Trophoblast cell (in vitro differentiated cells and primary cell): Measurements from ENCODE around the gene OTOF.

Experiments
- DNase-seq, 2 donors: peaks; one replicate each; pipeline ENCODE4 v3.0.0-alpha.2; 2016
- H2AFZ ChIP-seq: 2 replicates; pipeline ENCODE4 v1.6.1; 2013; ENCODE audit warnings: low read length, moderate library complexity, mild to moderate bottlenecking; ENCODE audit not compliant: insufficient read depth, poor library complexity
- H2AK5ac ChIP-seq: 2 replicates; pipeline ENCODE4 v1.6.1; 2013; ENCODE audit warnings: mild to moderate bottlenecking, low read length
- H2BK120ac ChIP-seq: 2 replicates; pipeline ENCODE4 v1.6.1; 2013; ENCODE audit warnings: low read length, mild to moderate bottlenecking, moderate library complexity; ENCODE audit not compliant: insufficient read depth, poor library complexity
- H2BK12ac ChIP-seq: 2 replicates; pipeline ENCODE4 v1.6.1; 2013; ENCODE audit warnings: mild to moderate bottlenecking, low read length, moderate library complexity
- H2BK5ac ChIP-seq: 2 replicates; pipeline ENCODE4 v1.6.1; 2013; ENCODE audit warnings: low read length, low read depth, moderate library complexity, mild to moderate bottlenecking; ENCODE audit not compliant: poor library complexity
- H3K14ac ChIP-seq: 2 replicates; pipeline ENCODE4 v1.6.1; 2013; ENCODE audit warnings: mild to moderate bottlenecking, low read length
- H3K18ac ChIP-seq: 2 replicates; pipeline ENCODE4 v1.6.1; 2013; ENCODE audit warnings: mild to moderate bottlenecking, low read length
- H3K23ac ChIP-seq: 2 replicates; pipeline ENCODE4 v1.6.1; 2013; ENCODE audit warnings: low read length
- H3K27ac ChIP-seq: 2 replicates; pipeline ENCODE4 v1.5.1; 2013; ENCODE audit warnings: low read depth, mild to moderate bottlenecking, inconsistent platforms, low read length, moderate library complexity
- H3K27me3 ChIP-seq: 2 replicates; pipeline ENCODE4 v1.6.1; 2013; ENCODE audit warnings: inconsistent platforms, mild to moderate bottlenecking, low read length, moderate library complexity; ENCODE audit not compliant: insufficient read depth
- H3K36me3 ChIP-seq, 2 experiments: 1 replicate in 1 of 2; 2 replicates in 1 of 2; pipeline ENCODE4 v1.6.1; 2013; ENCODE audit warnings: low read length in 2 of 2, mild to moderate bottlenecking in 2 of 2, moderate library complexity in 1 of 2; ENCODE audit not compliant: insufficient read depth in 2 of 2, control insufficient read depth in 1 of 2
- H3K4ac ChIP-seq: 2 replicates; pipeline ENCODE4 v1.6.1; 2013; ENCODE audit warnings: low read depth, mild to moderate bottlenecking, low read length, moderate library complexity
- H3K4me1 ChIP-seq, 2 experiments: 1 replicate in 1 of 2; 2 replicates in 1 of 2; pipeline ENCODE4 v1.6.1; 2013; ENCODE audit warnings: low read length in 2 of 2, mild to moderate bottlenecking in 2 of 2, moderate library complexity in 1 of 2; ENCODE audit not compliant: insufficient read depth in 2 of 2, control insufficient read depth in 1 of 2
- H3K4me2 ChIP-seq: 2 replicates; pipeline ENCODE4 v1.6.1; 2013; ENCODE audit warnings: inconsistent platforms, mild to moderate bottlenecking, low read length, moderate library complexity
- H3K4me3 ChIP-seq: 2 replicates; pipeline ENCODE4 v1.5.1; 2013; ENCODE audit warnings: mild to moderate bottlenecking, low read depth, low read length, inconsistent platforms
- H3K79me1 ChIP-seq: one replicate; pipeline ENCODE4 v1.6.1; 2013; ENCODE audit warnings: low read length
- H3K79me2 ChIP-seq: 2 replicates; pipeline ENCODE4 v1.6.1; 2013; ENCODE audit warnings: low read length, mild to moderate bottlenecking; ENCODE audit not compliant: control insufficient read depth, insufficient read depth, poor library complexity
- H3K9ac ChIP-seq: 2 replicates; pipeline ENCODE4 v1.6.1; 2013; ENCODE audit warnings: mild to moderate bottlenecking, low read length
- H3K9me3 ChIP-seq: 2 replicates; pipeline ENCODE4 v1.6.1; 2013; ENCODE audit warnings: low read depth, mild to moderate bottlenecking, control low read depth, inconsistent platforms, low read length; ENCODE audit not compliant: insufficient read depth
- H4K12ac ChIP-seq: 2 replicates; pipeline ENCODE4 v1.6.1; 2013; ENCODE audit warnings: low read depth, mild to moderate bottlenecking, low read length, moderate library complexity
- H4K8ac ChIP-seq: 2 replicates; pipeline ENCODE4 v1.6.1; 2013; ENCODE audit warnings: low read depth, mild to moderate bottlenecking, low read length, moderate library complexity
- H4K91ac ChIP-seq: one replicate; pipeline ENCODE4 v1.6.1; 2013; ENCODE audit warnings: low read depth, mild to moderate bottlenecking, low read length, moderate library complexity
- WGBS: extraction: QIAGEN DNeasy Blood & Tissue Kit; methylation state at CpG from one replicate; pipeline ENCODE4 v1.1.7; 2013; ENCODE audit warnings: missing lambda C conversion rate; ENCODE audit not compliant: insufficient read length, insufficient coverage; ENCODE audit errors: extremely low coverage; 5-methylcytosine and 5-hydroxymethylcytosine counted together

The OTOF gene

DNA sequence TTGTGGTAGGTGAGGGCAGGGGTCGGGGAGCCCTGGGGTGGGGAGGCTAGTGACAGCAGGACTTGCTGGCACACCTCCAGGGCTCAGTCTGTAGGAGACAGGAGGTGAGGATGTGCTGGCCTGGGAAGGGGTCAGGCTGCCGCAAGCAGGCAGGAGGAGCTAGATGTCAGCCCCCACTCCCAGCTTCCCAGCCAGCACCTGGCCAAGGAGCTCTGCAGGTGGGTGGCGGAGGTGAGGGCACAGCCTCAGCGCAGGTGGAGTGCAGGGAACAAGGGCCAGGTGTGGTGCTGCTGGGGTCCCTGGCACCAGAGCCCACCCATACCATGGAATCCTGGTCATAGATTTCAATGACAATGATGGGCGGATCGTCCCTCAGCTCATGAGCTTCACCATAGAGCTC lies 2.9 kb downstream of the OTOF start:
- Histone ChIP-seq H4K8ac (no peak overlapping the region), H3K36me3 (no peaks in the 10 kb centered on the region), H4K12ac (no peak overlapping the region), H3K14ac (no peak overlapping the region), H3K79me1 (no peaks in the 10 kb centered on the region), H3K4ac (no peak overlapping the region), H3K9ac (no peak overlapping the region), H3K4me1 (no peaks in the 10 kb centered on the region), H3K4me2 (no peak overlapping the region), H2AFZ (no peak overlapping the region), H3K27ac (no peak overlapping the region), H4K91ac (no peak overlapping the region), H3K79me2 (no peaks in the 10 kb centered on the region), H2AK5ac (no peak overlapping the region), H2BK120ac (no peak overlapping the region), H3K4me3 (no peak overlapping the region), H3K18ac (no peak overlapping the region), H3K9me3 (peaks cover 7% of the 10 kb centered on the region), H2BK12ac (no peak overlapping the region), H3K27me3 (no peaks in the 10 kb centered on the region), H2BK5ac (no peak overlapping the region), H3K23ac (no peak overlapping the region)
- no peak for DNase-seq
- no CpG with 5 or more reads among the region's 6 CpGs for WGBS

DNA sequence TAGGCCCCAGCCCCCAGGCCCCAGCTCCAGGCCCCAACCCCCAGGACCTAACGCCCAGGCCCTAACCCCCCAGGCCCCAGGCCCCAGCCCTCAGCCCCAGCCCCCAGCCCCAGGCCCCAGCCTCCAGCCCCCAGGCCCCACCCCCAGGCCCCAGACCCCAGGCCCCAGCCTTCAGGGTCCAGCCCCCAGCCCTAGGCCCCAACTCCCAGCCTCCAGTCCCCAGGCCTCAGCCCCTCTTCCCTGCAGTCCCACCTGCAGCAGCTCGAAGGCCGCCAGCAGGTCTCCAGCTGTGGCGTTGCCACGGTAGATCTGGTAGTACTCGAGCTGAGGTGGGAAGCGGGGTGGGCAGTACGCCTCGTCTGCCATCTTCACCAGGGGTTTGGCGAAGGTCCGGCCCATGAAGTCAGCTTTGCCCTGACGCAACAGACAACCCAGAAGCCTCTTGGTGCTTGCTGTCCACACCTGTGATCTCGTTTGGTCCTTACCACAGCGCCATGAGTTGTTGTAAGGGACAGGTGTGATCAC lies 3.6 kb downstream of the OTOF start:
- Histone ChIP-seq H3K4ac (no peak overlapping the region), H3K79me1 (no peaks in the 10 kb centered on the region), H4K8ac (no peak overlapping the region), H3K9me3 (peaks cover 7% of the 10 kb centered on the region), H3K18ac (no peak overlapping the region), H2AFZ (no peak overlapping the region), H3K36me3 (no peaks in the 10 kb centered on the region), H2BK5ac (no peak overlapping the region), H4K91ac (no peak overlapping the region), H3K9ac (no peak overlapping the region), H3K4me3 (no peak overlapping the region), H3K27ac (no peak overlapping the region), H3K23ac (no peak overlapping the region), H4K12ac (no peak overlapping the region), H2BK120ac (no peak overlapping the region), H3K79me2 (no peaks in the 10 kb centered on the region), H3K4me1 (no peaks in the 10 kb centered on the region), H2AK5ac (no peak overlapping the region), H3K14ac (no peak overlapping the region), H3K27me3 (no peaks in the 10 kb centered on the region), H2BK12ac (no peak overlapping the region), H3K4me2 (no peak overlapping the region)
- WGBS: no CpG with 5 or more reads among the region's 14 CpGs
- no peak for DNase-seq

DNA sequence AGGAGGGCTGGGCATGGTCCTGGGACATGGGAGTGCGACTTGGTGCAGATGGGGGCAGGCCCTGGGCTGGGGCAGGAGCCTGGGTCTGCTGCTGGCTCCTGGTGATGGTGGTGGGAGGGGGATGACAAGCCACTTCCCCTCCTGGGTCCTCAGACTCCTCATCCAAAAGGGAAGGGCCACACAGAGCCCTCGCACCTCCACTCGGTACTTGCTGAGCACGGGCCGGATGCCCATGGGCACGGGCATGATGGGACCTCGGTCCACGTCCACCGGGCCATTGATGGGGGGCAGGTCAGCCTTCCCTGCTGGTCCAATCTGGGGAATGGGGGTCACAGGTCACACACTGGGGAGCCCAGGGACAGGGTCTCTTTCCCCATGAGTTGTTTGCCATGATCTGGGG lies 4.1 kb downstream of the OTOF start:
- no peak overlapping the region for H3K4me2 ChIP-seq
- no peak overlapping the region for H3K27ac ChIP-seq
- no peak overlapping the region for H3K14ac ChIP-seq
- no peak overlapping the region for H2BK5ac ChIP-seq
- no peaks in the 10 kb centered on the region for H3K79me1 ChIP-seq
- H3K23ac ChIP-seq: no peak overlapping the region
- no peak overlapping the region for H3K18ac ChIP-seq
- no peak overlapping the region for H3K9ac ChIP-seq
- no CpG with 5 or more reads among the region's 9 CpGs for WGBS
- H4K12ac ChIP-seq: no peak overlapping the region
- peaks cover 7% of the 10 kb centered on the region for H3K9me3 ChIP-seq
- H3K27me3 ChIP-seq: no peaks in the 10 kb centered on the region
- H2AFZ ChIP-seq: no peak overlapping the region
- no peaks in the 10 kb centered on the region for H3K79me2 ChIP-seq
- H4K8ac ChIP-seq: no peak overlapping the region
- no peak overlapping the region for H3K4me3 ChIP-seq
- H3K36me3 ChIP-seq: no peaks in the 10 kb centered on the region
- DNase-seq: no peak
- H3K4me1 ChIP-seq: no peaks in the 10 kb centered on the region
- H2BK120ac ChIP-seq: no peak overlapping the region
- H2BK12ac ChIP-seq: no peak overlapping the region
- H3K4ac ChIP-seq: no peak overlapping the region
- H4K91ac ChIP-seq: no peak overlapping the region
- H2AK5ac ChIP-seq: no peak overlapping the region

DNA sequence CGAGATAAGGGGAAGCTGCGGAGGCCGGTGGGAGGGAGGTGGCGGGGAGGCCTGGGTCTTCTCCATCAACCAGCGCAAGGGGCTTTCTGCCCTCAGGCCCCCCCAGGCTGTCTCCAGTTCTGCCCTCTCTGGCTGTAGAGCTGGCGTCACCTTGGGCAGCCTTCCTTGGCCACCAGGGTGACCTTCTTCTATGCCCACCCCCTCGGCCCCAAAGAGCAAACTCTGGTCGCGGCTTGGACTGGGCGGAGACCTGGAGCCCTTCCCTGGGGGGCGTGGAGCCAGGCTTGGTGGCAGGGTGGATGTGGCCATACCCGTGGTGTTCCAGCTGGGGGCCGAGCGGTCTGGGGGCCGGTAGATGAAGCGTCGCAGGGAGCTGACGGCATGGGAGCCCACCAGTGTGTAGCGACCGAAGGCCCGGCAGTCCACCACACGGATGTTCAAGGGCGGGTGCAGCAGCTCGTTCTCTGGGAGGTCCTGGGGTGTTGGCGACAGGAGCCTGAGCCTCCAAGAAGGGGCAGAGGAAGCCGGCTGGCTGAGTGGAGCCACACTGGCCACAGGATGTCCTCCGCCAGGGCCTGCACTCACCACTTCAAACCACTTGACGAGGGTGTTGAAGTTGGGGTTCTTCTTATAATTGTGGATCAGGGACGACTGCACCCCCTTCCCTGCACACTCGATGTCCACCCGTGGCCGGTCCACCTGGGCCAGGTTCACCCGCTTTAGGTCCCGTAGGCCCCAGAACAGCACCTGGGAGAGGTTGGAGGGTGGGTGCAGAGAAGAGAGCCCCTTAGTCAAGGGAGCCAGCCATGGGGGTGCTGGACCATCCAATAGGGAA lies 4.9 kb downstream of the OTOF start:
- no peak overlapping the region for H3K4me2 ChIP-seq
- H3K4me1 ChIP-seq: no peaks in the 10 kb centered on the region
- no peak overlapping the region for H3K14ac ChIP-seq
- no peak overlapping the region for H4K12ac ChIP-seq
- H3K4ac ChIP-seq: no peak overlapping the region
- no CpG with 5 or more reads among the region's 34 CpGs for WGBS
- H3K23ac ChIP-seq: no peak overlapping the region
- no peak overlapping the region for H2AK5ac ChIP-seq
- H2AFZ ChIP-seq: no peak overlapping the region
- no peaks in the 10 kb centered on the region for H3K36me3 ChIP-seq
- H2BK12ac ChIP-seq: no peak overlapping the region
- no peak overlapping the region for H2BK120ac ChIP-seq
- H3K18ac ChIP-seq: no peak overlapping the region
- H2BK5ac ChIP-seq: no peak overlapping the region
- no peaks in the 10 kb centered on the region for H3K79me2 ChIP-seq
- no peak for DNase-seq
- no peaks in the 10 kb centered on the region for H3K79me1 ChIP-seq
- no peak overlapping the region for H4K8ac ChIP-seq
- H3K4me3 ChIP-seq: no peak overlapping the region
- H3K27me3 ChIP-seq: no peaks in the 10 kb centered on the region
- no peak overlapping the region for H3K27ac ChIP-seq
- H4K91ac ChIP-seq: no peak overlapping the region
- H3K9ac ChIP-seq: no peak overlapping the region
- peaks cover 7% of the 10 kb centered on the region for H3K9me3 ChIP-seq
